ENCODE measurements around the gene CD40.

CD40 gene

DNA sequence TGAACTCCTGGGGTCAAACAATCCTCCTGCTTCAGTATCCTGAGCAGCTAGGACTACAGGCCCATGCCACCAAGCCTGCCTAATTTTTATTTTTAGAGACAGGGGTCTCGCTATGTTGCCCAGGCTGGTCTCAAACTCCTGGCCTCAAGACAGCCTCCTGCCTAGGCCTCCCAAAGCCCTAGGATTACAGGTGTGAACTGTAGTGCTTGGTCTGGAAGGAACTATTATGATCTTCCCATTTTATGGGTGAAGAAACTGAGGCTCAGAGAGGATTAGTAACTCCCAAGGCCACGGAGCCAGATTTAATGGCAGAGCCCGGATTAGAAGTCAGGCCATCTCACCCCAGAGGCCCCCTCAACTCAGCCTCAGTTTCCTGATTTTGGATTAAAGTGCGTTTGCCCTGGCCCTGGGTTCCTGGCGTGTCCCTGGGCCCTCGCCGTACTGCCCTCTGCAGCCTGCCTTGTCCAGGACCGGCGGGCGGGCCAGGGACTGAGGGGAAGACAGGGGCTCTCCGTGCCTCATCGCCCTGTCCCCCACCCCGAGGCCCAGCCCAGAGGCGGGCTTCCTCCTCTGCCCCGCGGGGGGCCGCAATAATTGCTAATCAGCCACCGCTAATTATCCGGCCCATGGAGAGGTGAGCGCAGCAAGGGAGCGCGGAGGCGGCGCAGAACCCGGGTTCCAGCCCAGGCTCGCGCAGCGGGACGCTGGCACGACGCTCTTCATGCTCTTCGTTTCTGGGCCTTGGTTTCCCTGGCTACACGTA lies 34.9 kb downstream of the CD40 start:
- no peak for DNase-seq (ENCODE audit: low spot score)
- in situ Hi-C loops (cut with MboI; ENCODE audit: low sequenced_read_pairs, unreplicated experiment): no loop called here
- TF ChIP-seq, protein P1, sequence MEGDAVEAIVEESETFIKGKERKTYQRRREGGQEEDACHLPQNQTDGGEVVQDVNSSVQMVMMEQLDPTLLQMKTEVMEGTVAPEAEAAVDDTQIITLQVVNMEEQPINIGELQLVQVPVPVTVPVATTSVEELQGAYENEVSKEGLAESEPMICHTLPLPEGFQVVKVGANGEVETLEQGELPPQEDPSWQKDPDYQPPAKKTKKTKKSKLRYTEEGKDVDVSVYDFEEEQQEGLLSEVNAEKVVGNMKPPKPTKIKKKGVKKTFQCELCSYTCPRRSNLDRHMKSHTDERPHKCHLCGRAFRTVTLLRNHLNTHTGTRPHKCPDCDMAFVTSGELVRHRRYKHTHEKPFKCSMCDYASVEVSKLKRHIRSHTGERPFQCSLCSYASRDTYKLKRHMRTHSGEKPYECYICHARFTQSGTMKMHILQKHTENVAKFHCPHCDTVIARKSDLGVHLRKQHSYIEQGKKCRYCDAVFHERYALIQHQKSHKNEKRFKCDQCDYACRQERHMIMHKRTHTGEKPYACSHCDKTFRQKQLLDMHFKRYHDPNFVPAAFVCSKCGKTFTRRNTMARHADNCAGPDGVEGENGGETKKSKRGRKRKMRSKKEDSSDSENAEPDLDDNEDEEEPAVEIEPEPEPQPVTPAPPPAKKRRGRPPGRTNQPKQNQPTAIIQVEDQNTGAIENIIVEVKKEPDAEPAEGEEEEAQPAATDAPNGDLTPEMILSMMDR (IDR thresholded peaks at IDR 0.05; ENCODE audit: borderline replicate concordance, control extremely low read depth, extremely low read depth, insufficient read depth, missing control alignments): no peak

DNA sequence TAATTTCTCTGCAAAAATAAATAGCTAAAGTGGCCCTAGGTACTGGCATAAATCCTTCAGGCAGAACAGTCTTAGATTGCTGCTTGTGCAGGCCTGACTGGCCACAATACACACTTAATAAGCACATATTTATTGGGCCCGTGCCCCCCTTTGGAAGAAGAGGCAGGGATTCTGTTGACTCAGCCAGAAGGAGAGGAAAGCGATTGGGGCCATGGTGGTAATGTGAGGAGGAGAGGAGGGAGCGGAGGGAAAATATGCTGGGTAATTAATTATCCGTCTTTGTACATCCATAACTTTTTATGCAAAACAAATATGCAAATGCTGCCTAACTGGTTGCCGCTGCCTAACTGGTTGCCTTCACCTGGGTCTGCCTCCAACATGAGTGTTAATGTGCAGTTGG lies 36.2 kb downstream of the CD40 start:
- TF ChIP-seq, protein P1 (IDR thresholded peaks at IDR 0.05; ENCODE audit: borderline replicate concordance, control extremely low read depth, extremely low read depth, insufficient read depth, missing control alignments): no peak
- no peak for DNase-seq (ENCODE audit: low spot score)
- in situ Hi-C loops (cut with MboI; ENCODE audit: low sequenced_read_pairs, unreplicated experiment): no loop called here

- DNase-seq (ENCODE audit: low spot score): no peak
- in situ Hi-C loops (cut with MboI; ENCODE audit: low sequenced_read_pairs, unreplicated experiment): no loop called here
- TF ChIP-seq, protein P1 (IDR thresholded peaks at IDR 0.05; ENCODE audit: borderline replicate concordance, control extremely low read depth, extremely low read depth, insufficient read depth, missing control alignments): no peak
Measured at GRCh38 chr20:46154796-46155195, 36.7 kb downstream of the CD40 start.

DNA sequence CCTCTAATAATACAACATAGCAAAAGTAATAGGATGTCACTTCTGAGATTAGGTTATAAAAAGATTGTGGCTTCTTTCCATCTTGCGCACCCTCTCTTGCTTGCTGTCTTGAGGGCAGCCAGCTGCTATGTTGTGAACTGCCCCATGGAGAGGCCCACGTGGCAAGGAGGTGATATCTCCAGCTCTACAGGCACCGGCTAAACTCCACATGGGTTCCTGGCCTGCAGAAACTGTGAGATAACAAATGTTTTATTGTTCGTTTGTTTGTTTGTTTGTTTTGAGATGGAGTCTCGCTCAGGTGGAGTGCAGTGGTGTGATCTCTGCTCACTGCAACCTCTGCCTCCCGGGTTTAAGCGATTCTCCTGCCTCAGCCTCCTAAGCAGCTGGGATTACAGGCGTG lies 38.0 kb downstream of the CD40 start:
- TF ChIP-seq, protein P1 (IDR thresholded peaks at IDR 0.05; ENCODE audit: borderline replicate concordance, control extremely low read depth, extremely low read depth, insufficient read depth, missing control alignments): no peak
- no peak for DNase-seq (ENCODE audit: low spot score)
- in situ Hi-C loops (cut with MboI; ENCODE audit: low sequenced_read_pairs, unreplicated experiment): no loop called here

- TF ChIP-seq, protein P1 (IDR thresholded peaks at IDR 0.05; ENCODE audit: borderline replicate concordance, control extremely low read depth, extremely low read depth, insufficient read depth, missing control alignments): no peak
- in situ Hi-C loops (cut with MboI; ENCODE audit: low sequenced_read_pairs, unreplicated experiment): no loop called here
- no peak for DNase-seq (ENCODE audit: low spot score)
Measured at GRCh38 chr20:46157076-46157592, 39.0 kb downstream of the CD40 start.

GRCh38 chr20:46157625-46158024 lies 39.5 kb downstream of the CD40 start:
- in situ Hi-C loops (cut with MboI; ENCODE audit: low sequenced_read_pairs, unreplicated experiment): no loop called here
- TF ChIP-seq, protein P1 (IDR thresholded peaks at IDR 0.05; ENCODE audit: borderline replicate concordance, control extremely low read depth, extremely low read depth, insufficient read depth, missing control alignments): no peak
- DNase-seq (ENCODE audit: low spot score): no peak

All from GM13976 (cell line).